ENCODE data around the gene JUP. TPM values are rescaled to one million over a fixed set of nuclear protein-coding genes. Genes with fewer than 3 reads are reported as not detected.

JUP gene
- total RNA-seq, 1 experiment from 2014 or later, result 224 TPM

DNA sequence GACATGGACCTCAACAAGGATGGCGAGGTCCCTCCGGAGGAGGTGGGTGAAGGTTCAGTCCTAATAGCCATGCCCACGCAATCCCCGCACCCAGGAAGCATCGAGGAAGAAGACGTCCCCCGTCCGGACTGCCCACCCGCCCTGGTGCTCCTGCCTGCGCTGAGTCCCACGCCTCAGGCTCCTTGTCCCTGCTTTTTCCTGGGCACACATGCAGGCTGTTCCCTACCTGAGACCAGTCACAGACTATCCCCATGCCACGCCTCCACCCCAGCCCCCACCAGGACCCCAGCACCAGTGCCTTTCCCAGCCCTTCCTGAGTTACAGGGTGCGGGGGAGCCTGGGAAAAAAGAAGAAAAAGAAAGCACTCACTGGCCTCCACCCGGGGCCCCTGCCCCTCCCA, 35.3 kb upstream of the JUP start (continued):
- TF ChIP-seq ZBTB33 (IDR thresholded peaks at IDR 0.05; ENCODE audit: extremely low read depth, insufficient replicate concordance, low read length), result no peak
- TF ChIP-seq JUND (IDR thresholded peaks at IDR 0.05), result no peak
- TF ChIP-seq POLR2AphosphoS5 (IDR thresholded peaks at IDR 0.05; ENCODE audit: low read depth, low read length), result no peak
- TF ChIP-seq ZNF274 (IDR thresholded peaks at IDR 0.05; ENCODE audit: low read depth, low read length), result no peak
- TF ChIP-seq SP1 (IDR thresholded peaks at IDR 0.05; ENCODE audit: low read depth), result no peak
- no peak for TF ChIP-seq FOSL1 (IDR thresholded peaks at IDR 0.05; ENCODE audit: low read depth)
- TF ChIP-seq EZH2phosphoT487 (IDR thresholded peaks at IDR 0.05; ENCODE audit: borderline replicate concordance), result no peak
- no peak for TF ChIP-seq CTCF (IDR thresholded peaks at IDR 0.05 in 2 of 3, conservative IDR thresholded peaks at IDR 0.05 in 1 of 3; ENCODE audit: borderline replicate concordance in 1 of 3, insufficient read depth in 1 of 3, low read depth in 2 of 3, low read length in 2 of 3)

DNA sequence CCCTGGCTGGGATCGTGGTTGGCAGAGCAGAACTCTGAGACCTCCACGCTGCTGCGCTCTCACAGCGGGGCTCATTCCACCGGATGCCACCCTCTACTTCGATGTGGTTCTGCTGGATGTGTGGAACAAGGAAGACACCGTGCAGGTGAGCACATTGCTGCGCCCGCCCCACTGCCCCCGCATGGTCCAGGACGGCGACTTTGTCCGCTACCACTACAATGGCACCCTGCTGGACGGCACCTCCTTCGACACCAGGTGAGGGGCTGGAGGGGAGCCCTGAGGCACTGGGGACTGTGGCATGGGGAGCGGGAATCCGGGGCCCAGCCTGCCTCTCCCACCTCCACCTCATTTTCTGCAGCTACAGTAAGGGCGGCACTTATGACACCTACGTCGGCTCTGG, 31.5 kb upstream of the JUP start:
- CTCF ChIA-PET, result no interaction called here
- Histone ChIP-seq H2AFZ (ENCODE audit: low read depth, low read length, poor library complexity, severe bottlenecking) (no peak overlapping the region), H3K9ac (ENCODE audit: low read length) (no peak overlapping the region), H3K4me3 (replicated peaks in 1 of 2; ENCODE audit: low read depth in 1 of 2, low read length in 2 of 2) (no peak overlapping the region), H3K9me3 (ENCODE audit: control insufficient read depth in 1 of 2, insufficient read depth in 1 of 2, low read depth in 1 of 2, low read length in 2 of 2) (no peaks in the 10 kb centered on the region), H3K4me1 (ENCODE audit: control insufficient read depth in 1 of 2, insufficient read depth in 2 of 2, low read length in 2 of 2) (peaks cover 2 to 8% of the 10 kb centered on the region in 2 experiments; a peak in 2 of 4 replicates), H3K27me3 (ENCODE audit: insufficient read depth, low read length) (no peaks in the 10 kb centered on the region), H3K36me3 (ENCODE audit: control insufficient read depth in 1 of 2, insufficient read depth in 2 of 2, low read length in 2 of 2) (no peaks in the 10 kb centered on the region; a peak in 1 of 4 replicates), H3K4me2 (ENCODE audit: low read length) (no peak overlapping the region), H4K20me1 (ENCODE audit: insufficient read depth) (no peaks in the 10 kb centered on the region), H3K9me2 (ENCODE audit: insufficient read depth) (no peaks in the 10 kb centered on the region), H3K27ac (ENCODE audit: low read depth, low read length) (no peak overlapping the region), H3K79me2 (ENCODE audit: insufficient read depth, low read length) (peaks cover 19% of the 10 kb centered on the region; the same call in 1 of the 2 replicates)
- intact Hi-C loops (cut with micrococcal nuclease), result no loop called here
- DNase-seq (ENCODE audit: low read depth, low spot score), result no peak
- no TSS peak for BruUV-seq (replicated peaks)
- POLR2A ChIA-PET, result no interaction called here
- ATAC-seq, result no peak
- TF ChIP-seq, protein P1, sequence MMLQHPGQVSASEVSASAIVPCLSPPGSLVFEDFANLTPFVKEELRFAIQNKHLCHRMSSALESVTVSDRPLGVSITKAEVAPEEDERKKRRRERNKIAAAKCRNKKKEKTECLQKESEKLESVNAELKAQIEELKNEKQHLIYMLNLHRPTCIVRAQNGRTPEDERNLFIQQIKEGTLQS (IDR thresholded peaks at IDR 0.05), result no peak
- TF ChIP-seq POLR2A (IDR thresholded peaks at IDR 0.05; ENCODE audit: borderline replicate concordance, extremely low read depth, insufficient read depth, insufficient read length), result no peak
- no peak for TF ChIP-seq ELF1 (IDR thresholded peaks at IDR 0.05; ENCODE audit: borderline replicate concordance, low read depth)
- TF ChIP-seq ZFX (IDR thresholded peaks at IDR 0.05), result no peak
- RAD21 ChIA-PET (ENCODE audit: low non-redundant PET in 1 of 2, low total read pairs in 2 of 2, uncharacterized antibody in 2 of 2, unreplicated experiment in 2 of 2), result no interaction called here

Measured in HCT116 (cell line).